HG02798 (cell line): ENCODE measurements around the gene SLC32A1.
A peak's percentile ranks its signal among the peaks of the same experiment; 100 is the strongest.

ENCODE experiments used
- ATAC-seq: cut with Tn5 transposase; IDR thresholded peaks from one replicate; pipeline ENCODE4 v1.9.1; 2021; ENCODE audit warnings: mild to moderate bottlenecking; ENCODE audit not compliant: unreplicated experiment, poor library complexity

Gene SLC32A1

DNA sequence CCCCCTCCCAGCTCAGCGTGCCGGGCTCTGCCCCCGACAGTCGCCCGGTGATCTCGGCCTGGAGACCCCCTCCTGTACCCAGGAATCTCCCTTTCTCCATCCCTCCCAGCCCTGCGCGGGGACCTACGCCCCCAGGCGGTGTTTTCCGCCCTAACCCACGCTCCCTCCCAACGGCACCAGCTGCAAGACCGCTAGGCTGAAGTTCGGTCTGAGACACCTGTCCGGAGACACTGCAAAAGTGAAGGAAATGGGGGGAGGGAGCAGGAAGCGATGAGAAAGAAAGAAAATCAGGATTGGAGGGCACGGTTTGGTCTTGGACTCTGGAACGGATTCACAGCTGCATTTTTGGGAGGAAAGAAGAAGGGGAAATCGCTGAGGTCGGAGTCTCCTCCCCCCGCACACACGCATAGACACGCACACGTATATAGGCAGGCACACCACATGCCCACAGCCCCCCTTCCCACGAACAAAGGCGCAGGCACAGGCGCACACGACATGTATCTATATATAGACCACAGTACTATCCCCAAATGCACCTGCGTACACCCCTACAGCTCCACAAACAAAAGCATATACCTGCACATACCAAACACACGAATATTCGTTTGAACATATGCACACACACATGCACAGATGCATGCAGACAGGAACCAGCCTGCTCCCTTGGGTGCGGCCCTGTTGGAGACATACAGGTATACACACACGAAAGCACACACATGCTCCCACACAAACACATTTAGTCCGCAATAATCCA, 1.0 kb downstream of the SLC32A1 start:
- no peak for ATAC-seq

- ATAC-seq = no peak
Observed at GRCh38 chr20:38725931-38726803, 1.9 kb downstream of the SLC32A1 start.

DNA sequence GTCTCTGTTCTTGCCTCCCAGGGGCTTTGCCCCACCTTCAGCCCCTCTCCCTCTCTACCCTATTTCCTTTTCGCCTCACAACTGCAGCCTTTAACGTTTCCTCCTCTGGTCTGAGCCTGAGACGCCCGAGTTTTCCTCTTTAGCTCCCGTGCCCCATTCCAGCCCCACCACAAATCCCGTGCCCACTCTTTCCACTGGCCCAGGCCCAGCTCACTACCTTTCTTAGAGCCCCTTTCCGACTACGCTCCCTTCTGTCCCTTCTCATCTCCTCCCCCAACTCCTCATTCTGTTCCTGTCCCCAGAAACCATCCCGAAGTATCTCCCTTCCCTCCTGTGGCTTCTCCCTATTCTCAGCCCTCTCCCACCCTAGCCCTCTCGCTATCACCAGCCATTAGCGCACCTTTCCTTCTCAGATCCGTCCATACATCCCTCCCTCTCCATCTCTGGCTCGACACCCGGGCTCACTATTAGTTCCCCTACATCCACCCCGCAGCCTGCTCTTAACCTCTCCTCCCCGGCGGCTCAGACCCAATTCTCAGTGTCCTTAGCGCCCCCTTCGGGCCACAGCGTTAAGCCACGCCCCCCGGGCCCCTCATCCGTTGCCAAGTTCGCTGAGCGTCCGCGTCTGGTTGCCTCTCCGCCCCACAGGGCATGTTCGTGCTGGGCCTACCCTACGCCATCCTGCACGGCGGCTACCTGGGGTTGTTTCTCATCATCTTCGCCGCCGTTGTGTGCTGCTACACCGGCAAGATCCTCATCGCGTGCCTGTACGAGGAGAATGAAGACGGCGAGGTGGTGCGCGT, 2.7 kb downstream of the SLC32A1 start:
- no peak for ATAC-seq

GRCh38 chr20:38727607-38728190, 3.4 kb downstream of the SLC32A1 start:
- no peak for ATAC-seq

GRCh38 chr20:38728191-38728781, 4.0 kb downstream of the SLC32A1 start:
- ATAC-seq = no peak

- ATAC-seq = no peak
Observed at GRCh38 chr20:38728911-38729642, 4.8 kb downstream of the SLC32A1 start.

DNA sequence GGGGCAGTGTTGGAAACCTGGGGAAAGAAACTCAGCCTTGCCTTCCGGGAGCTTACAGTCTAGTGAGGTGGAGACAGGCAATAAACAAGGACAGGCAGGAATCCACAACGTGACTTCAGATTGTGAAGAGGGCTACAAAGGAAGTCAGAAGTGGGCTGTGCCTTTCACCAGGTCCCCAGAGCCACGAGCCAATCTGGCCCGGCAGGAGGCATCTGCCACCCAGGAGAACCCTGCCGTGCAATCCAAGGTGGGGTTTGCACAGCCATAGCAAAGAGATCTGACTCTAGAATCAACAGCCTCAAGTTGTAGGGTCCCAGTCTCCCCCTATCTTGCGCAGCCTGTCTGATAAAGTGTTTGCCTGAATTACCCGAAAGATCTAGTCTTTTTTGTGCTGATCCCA, 5.5 kb downstream of the SLC32A1 start:
- no peak for ATAC-seq

DNA sequence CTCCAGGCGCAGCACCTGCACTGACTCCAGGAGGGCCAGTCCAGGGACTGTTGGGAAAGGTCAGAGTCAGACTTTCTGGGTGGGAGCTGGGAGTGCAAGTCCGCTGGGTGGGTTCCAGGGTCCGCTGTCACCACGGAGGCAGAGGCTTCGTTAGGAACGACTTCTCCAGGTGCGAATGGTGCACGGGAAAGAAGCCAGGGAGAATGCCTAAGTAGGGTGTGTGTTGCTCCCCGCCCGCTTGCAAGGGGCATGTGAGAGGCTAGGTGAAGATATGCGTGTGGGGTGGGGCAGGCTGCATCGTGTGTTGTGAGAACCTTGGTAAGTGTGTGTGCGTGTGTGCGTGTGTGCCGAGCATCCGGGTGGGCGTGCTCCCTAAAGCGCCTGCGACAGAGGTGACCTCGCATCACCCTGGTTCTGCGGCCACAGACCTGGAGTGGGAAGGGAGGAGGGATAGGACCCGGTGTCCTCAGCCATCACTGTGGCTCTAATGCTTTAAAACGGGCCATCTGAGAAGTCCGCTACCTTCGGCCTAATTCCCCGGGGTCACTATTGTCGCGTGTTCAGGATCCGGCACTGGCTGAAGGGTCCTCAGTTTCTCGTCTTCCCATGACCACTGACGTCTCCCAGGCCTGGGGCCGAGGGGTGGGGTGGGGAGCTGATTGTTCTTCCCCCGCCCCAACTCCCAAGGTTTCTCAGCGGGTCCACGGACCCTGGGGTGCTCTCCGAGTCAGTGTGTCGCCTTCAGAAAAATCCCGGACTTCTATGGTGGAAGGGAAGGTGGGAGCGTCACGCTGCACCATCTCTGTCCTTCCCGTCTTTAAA, 6.1 kb downstream of the SLC32A1 start:
- ATAC-seq = no peak

GRCh38 chr20:38730989-38731737, 6.9 kb downstream of the SLC32A1 start:
- no peak for ATAC-seq

- ATAC-seq = no peak
Observed at GRCh38 chr20:38731738-38732113, 7.4 kb downstream of the SLC32A1 start.

- ATAC-seq = no peak
Observed at GRCh38 chr20:38732981-38733380, 8.7 kb downstream of the SLC32A1 start.

DNA sequence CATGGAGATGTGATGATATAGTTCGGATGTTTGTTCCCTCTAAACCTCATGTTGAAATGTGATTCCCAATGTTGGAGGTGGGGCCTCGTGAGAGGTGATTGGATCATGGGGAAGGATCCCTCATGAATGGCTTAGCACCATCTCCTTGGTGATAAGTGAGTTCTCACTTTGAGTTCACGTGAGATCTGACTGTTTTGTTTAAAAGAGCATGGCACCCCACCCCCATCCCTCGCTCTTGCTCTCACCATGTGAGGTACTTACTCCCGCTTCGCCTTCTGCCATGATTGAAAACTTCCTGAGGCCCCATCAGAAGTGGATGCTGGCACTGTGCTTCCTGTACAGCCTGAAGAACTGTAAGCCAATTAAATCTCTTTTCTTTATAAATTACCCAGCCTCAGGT, 10.9 kb downstream of the SLC32A1 start:
- no peak for ATAC-seq

DNA sequence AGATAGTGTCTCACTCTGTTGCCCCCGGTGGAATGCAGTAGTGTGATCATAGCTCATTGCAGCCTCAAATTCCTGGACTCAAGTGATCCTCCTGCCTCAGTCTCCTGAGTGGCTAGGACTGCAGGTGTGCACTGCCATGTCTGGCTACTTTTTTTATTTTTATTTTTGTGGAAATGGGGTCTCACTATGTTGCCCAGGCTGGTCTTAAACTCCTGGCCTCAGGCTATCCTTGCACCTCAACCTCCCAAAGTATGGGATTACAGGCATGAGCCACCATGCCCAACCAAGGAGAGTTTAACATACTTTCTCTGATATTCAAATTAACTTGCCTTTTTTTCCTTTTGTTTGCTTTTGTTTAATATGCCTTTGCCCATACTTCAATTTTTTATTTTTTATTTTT, 13.6 kb downstream of the SLC32A1 start:
- no peak for ATAC-seq

- no peak for ATAC-seq
Observed at GRCh38 chr20:38745757-38746156, 21.5 kb downstream of the SLC32A1 start.

DNA sequence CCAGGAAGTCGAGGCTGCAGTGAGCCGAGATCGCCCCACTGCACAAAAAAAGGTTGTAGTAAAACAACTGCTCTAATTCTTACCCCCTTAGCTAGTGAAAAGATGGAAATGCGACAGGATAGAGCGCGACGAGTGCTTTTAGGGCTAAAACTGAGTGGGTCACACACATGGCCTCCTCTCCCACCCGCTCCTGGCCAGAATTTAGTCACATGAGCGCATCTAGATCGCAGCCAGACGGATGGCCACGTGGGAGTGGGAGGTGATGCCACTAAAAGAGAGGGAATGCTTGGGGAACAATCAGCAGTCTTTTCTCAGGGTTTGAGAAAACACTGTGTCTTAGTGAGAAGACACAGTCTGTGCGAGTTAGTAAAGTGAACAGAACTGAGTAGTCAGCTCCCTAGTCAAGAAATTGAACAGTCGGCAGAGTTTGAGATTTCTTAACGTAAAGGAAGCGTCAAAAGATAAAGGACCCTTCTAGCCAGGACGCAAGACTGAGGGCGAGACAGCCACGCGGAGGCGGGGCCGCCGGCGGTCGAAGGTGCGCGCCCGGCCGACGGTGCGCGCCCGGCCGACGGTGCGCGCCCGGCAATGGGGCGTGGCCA, 23.3 kb downstream of the SLC32A1 start:
- no peak for ATAC-seq

- ATAC-seq = peak; percentile 91
Observed at GRCh38 chr20:38748097-38748860, 24.0 kb downstream of the SLC32A1 start, which contains the start of gene ACTR5. Gene ACTR5, plus strand, starts transcription at chr20:38748460. Its CDS starts 19 bp downstream, at chr20:38748479.

- peak; percentile 20 for ATAC-seq
Observed at GRCh38 chr20:38748861-38749149, 24.5 kb downstream of the SLC32A1 start.
